GM18499 (cell line): Measurements from ENCODE around the gene TUBGCP2.
A peak's percentile ranks its signal among the peaks of the same experiment; 100 is the strongest.

ENCODE experiments used
- ATAC-seq: cut with Tn5 transposase; IDR thresholded peaks from one replicate; pipeline ENCODE4 v1.9.1; 2021; ENCODE audit warnings: moderate number of reproducible peaks; ENCODE audit not compliant: insufficient read depth, unreplicated experiment

The TUBGCP2 gene

GRCh38 chr10:133309100-133309719 is 538 bp upstream of the TUBGCP2 start:
- ATAC-seq, result peak; percentile 35

DNA sequence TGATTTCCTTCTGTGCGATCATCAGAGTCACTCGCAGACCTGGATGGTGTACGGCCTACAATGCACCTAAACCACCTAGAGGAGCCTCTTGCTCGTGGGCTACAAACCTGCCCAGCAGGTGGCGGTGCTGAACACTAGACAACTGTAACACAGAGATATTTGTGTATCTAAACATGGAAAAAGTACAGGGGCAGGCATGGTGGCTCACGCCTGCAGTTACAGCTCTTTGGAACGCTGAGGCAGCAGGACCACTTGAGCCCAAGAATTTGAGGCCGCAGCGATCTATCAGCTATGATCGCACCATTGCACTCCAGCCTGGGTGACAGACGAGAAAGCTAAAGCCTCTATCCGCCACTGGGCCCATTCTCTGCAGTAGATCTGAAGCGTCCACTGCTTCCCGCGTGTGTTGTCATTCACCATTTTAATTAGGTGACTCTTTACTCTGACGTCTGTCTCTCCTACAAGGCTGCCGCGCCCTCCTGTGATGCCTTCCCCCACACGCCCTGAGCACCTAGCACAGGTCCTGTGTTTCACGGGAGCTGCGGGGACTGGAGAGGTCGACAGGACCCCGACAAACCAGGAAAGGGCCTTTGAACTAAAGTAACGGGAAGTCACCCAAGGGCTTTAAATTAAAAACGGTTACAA is 774 bp downstream of the TUBGCP2 start:
- ATAC-seq, result peak; percentile 43

DNA sequence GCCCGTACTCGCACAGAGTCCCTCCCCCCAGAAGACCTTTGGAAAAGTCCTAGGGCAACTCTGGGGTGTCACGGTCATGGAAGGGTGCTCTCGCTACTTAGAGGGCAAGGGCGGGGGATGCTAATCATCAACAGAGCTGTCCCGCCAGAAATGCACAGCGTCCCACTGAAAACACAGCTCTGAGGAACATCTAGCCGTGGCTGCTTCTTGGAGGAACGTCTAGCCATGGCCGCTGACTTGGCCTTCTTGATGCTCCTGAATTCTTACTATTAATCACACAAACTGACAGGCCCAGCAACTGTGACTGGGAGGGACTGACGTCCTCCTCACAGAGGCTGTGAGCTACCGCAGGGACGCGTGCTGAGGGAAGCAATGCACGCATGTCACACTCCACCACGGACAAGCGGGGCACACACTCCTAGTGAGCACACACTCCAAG is 1.7 kb downstream of the TUBGCP2 start:
- ATAC-seq, result no peak

GRCh38 chr10:133306097-133306476 is 2.6 kb downstream of the TUBGCP2 start:
- no peak for ATAC-seq

DNA sequence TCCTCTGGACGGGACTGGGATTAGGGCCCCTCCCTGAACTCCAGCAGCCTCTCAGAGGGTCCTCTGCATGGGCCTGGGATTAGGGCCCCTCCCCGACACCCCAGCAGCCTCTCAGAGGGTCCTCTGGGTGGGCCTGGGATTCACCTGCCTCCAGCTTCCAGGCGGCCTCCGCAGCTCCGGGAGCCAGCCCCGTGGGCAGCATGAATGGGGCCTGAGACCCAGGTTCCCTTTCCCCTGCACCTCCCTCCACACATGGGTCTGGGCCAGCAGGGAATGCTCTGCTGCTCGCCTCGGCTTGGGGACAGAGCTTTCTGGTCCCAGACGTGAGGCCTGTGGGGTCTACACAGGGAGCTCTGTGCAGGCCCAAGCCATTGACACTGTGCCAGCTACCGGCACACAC is 5.5 kb downstream of the TUBGCP2 start:
- no peak for ATAC-seq

- ATAC-seq, result no peak
Measured at GRCh38 chr10:133302230-133302629, 6.4 kb downstream of the TUBGCP2 start.

- ATAC-seq, result no peak
Measured at GRCh38 chr10:133299738-133300137, 8.9 kb downstream of the TUBGCP2 start.

DNA sequence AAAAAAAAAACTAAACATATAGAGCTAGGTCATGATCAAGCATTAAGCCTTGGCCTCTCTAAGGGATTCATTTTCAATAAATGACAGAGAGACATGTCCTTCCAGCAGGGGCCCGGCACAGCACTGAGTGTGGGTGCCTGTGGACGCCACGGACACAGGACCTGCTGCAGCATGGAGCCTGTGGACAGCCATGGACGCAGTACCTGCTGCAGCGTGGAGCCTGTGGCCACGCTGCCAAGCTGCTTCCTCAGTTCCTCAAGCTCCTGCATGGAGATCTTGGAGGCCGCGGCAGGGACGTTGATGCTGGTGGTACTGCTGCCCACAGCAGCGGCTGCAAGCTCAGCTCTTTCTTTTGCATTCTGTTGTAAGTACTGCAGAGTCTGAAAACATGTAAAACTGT is 9.4 kb downstream of the TUBGCP2 start:
- ATAC-seq, result no peak

GRCh38 chr10:133298466-133298865 is 10.2 kb downstream of the TUBGCP2 start:
- ATAC-seq, result no peak

- no peak for ATAC-seq
Measured at GRCh38 chr10:133297504-133297903, 11.2 kb downstream of the TUBGCP2 start.

- ATAC-seq, result no peak
Measured at GRCh38 chr10:133295426-133296320, 13.0 kb downstream of the TUBGCP2 start.

GRCh38 chr10:133294189-133294588 is 14.5 kb downstream of the TUBGCP2 start:
- ATAC-seq, result no peak

GRCh38 chr10:133293810-133294119 is 14.9 kb downstream of the TUBGCP2 start:
- no peak for ATAC-seq

DNA sequence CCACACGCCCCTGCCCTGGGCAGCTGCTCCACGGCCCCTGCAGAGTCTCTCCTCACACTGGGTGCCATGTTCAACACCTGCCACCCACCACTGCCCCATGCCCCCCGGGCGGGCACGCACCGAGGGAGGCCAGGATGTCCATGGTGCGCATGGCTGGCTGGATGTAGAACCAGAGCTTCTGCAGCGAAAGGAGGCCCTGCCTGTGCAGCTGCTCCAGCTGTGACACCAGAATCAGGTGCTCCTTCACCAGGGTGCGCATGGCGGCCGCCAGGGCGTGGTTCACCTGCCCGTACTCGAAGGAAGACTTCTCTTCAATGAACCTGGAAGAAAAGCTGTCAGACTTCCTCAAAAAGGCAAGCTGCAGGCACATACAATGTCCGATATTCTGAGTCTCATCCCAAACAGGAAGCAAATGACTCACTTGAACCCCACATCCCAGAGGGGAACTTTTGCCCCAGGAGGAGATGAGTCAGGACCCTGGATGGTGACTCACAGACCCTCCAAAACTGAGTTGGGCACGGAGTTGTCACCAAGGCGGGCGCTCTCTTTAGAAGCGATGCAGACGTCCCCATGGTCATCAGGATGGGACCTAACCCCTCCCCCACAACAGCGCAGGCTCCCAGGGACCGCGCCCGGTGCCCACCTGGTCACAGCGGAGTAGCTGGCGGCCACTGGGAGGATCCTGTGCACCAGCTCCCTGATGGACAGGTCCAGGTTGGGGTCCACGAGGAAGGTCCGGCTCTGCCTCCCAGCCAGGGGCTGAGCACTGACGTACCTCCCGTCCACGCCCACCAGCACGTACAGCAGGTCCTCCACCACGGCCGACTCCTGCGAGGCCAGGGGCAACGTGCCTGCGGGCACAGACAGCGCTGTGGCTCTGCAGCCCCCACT is 15.5 kb downstream of the TUBGCP2 start:
- no peak for ATAC-seq

DNA sequence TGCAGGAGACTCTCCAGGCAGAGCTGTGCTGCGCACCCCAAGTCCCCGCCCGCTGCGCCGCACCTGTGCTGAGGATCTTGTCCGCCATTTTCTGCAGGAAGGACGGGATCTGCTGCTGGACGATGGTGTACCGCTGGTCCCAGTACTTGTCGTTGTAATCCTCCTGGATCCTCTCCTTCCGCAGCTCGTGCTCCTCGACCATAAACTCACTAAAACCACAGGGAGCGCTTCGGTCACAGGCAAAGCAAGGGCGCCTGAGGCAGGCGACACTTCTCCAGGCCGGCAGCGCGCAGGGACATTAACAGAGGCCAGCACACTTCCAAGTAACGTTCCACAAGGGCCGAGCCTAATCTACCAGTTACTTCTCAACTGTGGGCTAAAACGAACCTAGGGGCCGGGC is 18.9 kb downstream of the TUBGCP2 start:
- no peak for ATAC-seq

DNA sequence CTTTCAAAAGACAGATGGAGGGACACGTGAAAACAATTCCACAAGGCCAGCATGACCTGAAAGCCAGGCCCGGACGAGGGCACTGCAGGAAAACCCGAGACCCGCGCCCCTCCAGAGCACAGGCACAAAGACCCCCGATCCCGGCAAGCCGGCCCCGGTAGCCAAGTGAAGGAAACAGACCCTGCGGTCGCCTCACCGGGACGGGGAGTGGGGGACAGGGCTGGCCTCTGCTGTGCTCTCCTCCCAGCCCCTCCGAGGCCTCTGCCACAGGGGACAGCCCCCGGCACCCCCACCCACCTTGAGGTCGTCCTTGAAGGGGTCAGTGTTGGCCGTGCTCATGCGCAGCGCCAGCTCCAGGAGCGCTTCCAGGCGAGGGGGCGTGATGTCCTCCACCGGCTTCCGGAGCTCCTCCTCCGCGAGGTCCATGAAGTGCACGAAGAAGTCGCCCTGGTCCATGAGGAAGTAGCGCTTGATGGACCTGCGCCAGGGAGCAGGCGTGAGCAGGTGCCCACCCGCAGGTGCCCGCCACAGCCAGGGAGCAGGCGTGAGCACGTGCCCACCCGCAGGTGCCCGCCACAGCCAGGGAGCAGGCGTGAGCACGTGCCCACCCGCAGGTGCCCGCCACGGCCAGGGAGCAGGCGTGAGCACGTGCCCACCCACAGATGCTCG is 20.7 kb downstream of the TUBGCP2 start:
- ATAC-seq, result no peak

- ATAC-seq, result no peak
Measured at GRCh38 chr10:133286366-133286765, 22.3 kb downstream of the TUBGCP2 start.

GRCh38 chr10:133285217-133285616 is 23.5 kb downstream of the TUBGCP2 start:
- no peak for ATAC-seq

GRCh38 chr10:133283931-133284330 is 24.7 kb downstream of the TUBGCP2 start:
- no peak for ATAC-seq

GRCh38 chr10:133282846-133283390 is 25.8 kb downstream of the TUBGCP2 start:
- ATAC-seq, result no peak
